ENCODE measurements around the gene FAM168A. TPM values are rescaled to one million over a fixed set of nuclear protein-coding genes. Genes with fewer than 3 reads are reported as not detected.

FAM168A gene
- total and polyA plus RNA-seq, 10 of the 15 experiments (the other 5 are each of a cell fraction or from before 2014, with no cell fraction given), result 1.7 to 20.0 (median 10.0) TPM

- TF ChIP-seq CEBPZ (IDR thresholded peaks at IDR 0.05; ENCODE audit: low read depth, low read length) (no peak), CBFB (IDR thresholded peaks at IDR 0.05; ENCODE audit: low read depth) (no peak), NR2F1 (conservative IDR thresholded peaks at IDR 0.05) (no peak), USF2 (IDR thresholded peaks at IDR 0.05; ENCODE audit: borderline replicate concordance, low read depth, low read length) (no peak), NR2C1 (IDR thresholded peaks at IDR 0.05) (no peak)
Measured at GRCh38 chr11:73585834-73586575, 11.9 kb downstream of the FAM168A start (continued).

- in situ Hi-C loops (cut with MboI), result no loop called here
- WGBS (ENCODE audit: insufficient coverage, insufficient replicate concordance, low lambda C conversion rate, missing lambda C conversion rate), result 98% methylated on average over 3 of the region's 3 CpGs
- no peak for FAIRE-seq
- POLR2A ChIA-PET, result interaction anchor here (0.7 to 1.2 kb wide), 2 partner anchors 8 to 417 kb away, joined by 3 to 4 read pairs; no protein-coding TSS in a partner anchor
- Histone ChIP-seq H3K79me2 (ENCODE audit: control insufficient read depth, insufficient read depth, low read length) (peaks cover 20% of the 10 kb centered on the region), H3K9ac (ENCODE audit: control insufficient read depth, insufficient read depth, low read length) (no peak overlapping the region), H3K4me3 (no peak overlapping the region), H3K27ac (ENCODE audit: control insufficient read depth, insufficient read depth) (no peak overlapping the region), H4K20me1 (ENCODE audit: control insufficient read depth, insufficient read depth) (no peaks in the 10 kb centered on the region), H3K4me2 (ENCODE audit: control insufficient read depth, insufficient read depth) (no peak overlapping the region), H3K9me3 (replicated peaks; ENCODE audit: control insufficient read depth, insufficient read depth, low read length) (peaks cover 3% of the 10 kb centered on the region; the same call in 2 of the 3 replicates), H3K27me3 (replicated peaks in 1 of 2; ENCODE audit: control insufficient read depth in 2 of 2, insufficient read depth in 2 of 2, low read length in 1 of 2) (no peaks in the 10 kb centered on the region), H3K36me3 (ENCODE audit: control insufficient read depth in 2 of 2, insufficient read depth in 2 of 2, low read length in 1 of 2) (no peaks in the 10 kb centered on the region), H3K4me1 (ENCODE audit: control insufficient read depth, insufficient read depth, low read length) (peaks cover 13% of the 10 kb centered on the region), H2AFZ (ENCODE audit: control insufficient read depth, low read depth, low read length) (no peak overlapping the region)
- intact Hi-C loops (cut with micrococcal nuclease; ENCODE audit: unreplicated experiment), result no loop called here
- RAD21 ChIA-PET (ENCODE audit: unreplicated experiment), result no interaction called here
- no peak for ATAC-seq
- CTCF ChIA-PET, result interaction anchor here (0.7 to 1.5 kb wide), 2 partner anchors 11 to 234 kb away, joined by 4 to 5 read pairs; no protein-coding TSS in a partner anchor
- BruUV-seq (replicated peaks), result no TSS peak
- SMC1A ChIA-PET (ENCODE audit: uncharacterized antibody, unreplicated experiment), result interaction anchor here (0.6 to 1.2 kb wide), 4 partner anchors 17 to 41 kb away, joined by 3 to 4 read pairs (median 3); no protein-coding TSS in a partner anchor
- no peak for DNase-seq (ENCODE audit: low read depth, low spot score)
- TF ChIP-seq REST (IDR thresholded peaks at IDR 0.05; ENCODE audit: low read depth, low read length) (no peak), IRF3 (IDR thresholded peaks at IDR 0.05) (no peak), PRDM15 (CRISPR knock-in tag; IDR thresholded peaks at IDR 0.05) (no peak)
Measured at GRCh38 chr11:73584831-73585230, 13.1 kb downstream of the FAM168A start.
